SK-N-SH (cell line): Measurements from ENCODE around the gene TPO. TPM values are rescaled to one million over a fixed set of nuclear protein-coding genes. Genes with fewer than 3 reads are reported as not detected.

Experiments used
- CTCF ChIA-PET: fragments of 300-600, 350-600 bp; formaldehyde crosslinking; extraction: SDS; loops from one replicate; lab custom pipeline; 2021; lab: Yijun Ruan, JAX
- POLR2A ChIA-PET: fragments of 350-600 bp; sonication (Branson Sonifier 250); formaldehyde crosslinking; extraction: SDS; loops from one replicate; lab custom pipeline; 2020; ENCODE audit warnings: antibody characterized with exemption, inconsistent platforms; lab: Yijun Ruan, JAX
- DNase-seq: peaks from one replicate; pipeline ENCODE4 v3.0.0; 2012
- H2AFZ ChIP-seq: fragments of 200-600 bp; sonication (generic); 2 replicates; pipeline ENCODE4 v1.8.1; 2016; ENCODE audit warnings: antibody characterized with exemption, mild to moderate bottlenecking, low read depth
- H3F3A ChIP-seq: fragments of 200-600 bp; sonication (generic); replicated peaks from 2 replicates; pipeline ENCODE3; 2016; ENCODE audit warnings: antibody characterized with exemption, mild to moderate bottlenecking; ENCODE audit not compliant: insufficient read depth
- H3K27ac ChIP-seq, 2 experiments: fragments of 200-500 bp in 1 of 2; fragments of 200-600 bp in 1 of 2; sonication (Bioruptor generic) in 1 of 2; sonication (generic), shearing (Covaris generic) in 1 of 2; 2 replicates each; pipeline versions ENCODE4 v1.5.1 to v1.6.1; 2014 to 2016; ENCODE audit warnings: low read depth in 2 of 2, inconsistent platforms in 1 of 2, low read length in 1 of 2, mild to moderate bottlenecking in 1 of 2, mixed read lengths in 1 of 2
- H3K27me3 ChIP-seq: fragments of 200-600 bp; sonication (generic), shearing (Covaris generic); 2 replicates; pipeline ENCODE4 v1.6.1; 2016; ENCODE audit warnings: mixed run types; ENCODE audit not compliant: insufficient read depth
- H3K36me3 ChIP-seq, 2 experiments: fragments of 200-500 bp in 1 of 2; fragments of 200-600 bp in 1 of 2; sonication (Bioruptor generic) in 1 of 2; sonication (generic) in 1 of 2; replicated peaks in 1 of 2; 2 replicates each; pipeline versions ENCODE3 to v1.5.1; 2014 to 2016; ENCODE audit warnings: low read length in 1 of 2, mild to moderate bottlenecking in 1 of 2; ENCODE audit not compliant: insufficient read depth in 2 of 2, control insufficient read depth in 1 of 2
- H3K4me1 ChIP-seq, 2 experiments: fragments of 200-500 bp in 1 of 2; fragments of 200-600 bp in 1 of 2; sonication (Bioruptor generic) in 1 of 2; sonication (generic), shearing (Covaris generic) in 1 of 2; 2 replicates each; pipeline versions ENCODE4 v1.5.1 to v1.6.1; 2014 to 2016; ENCODE audit warnings: low read depth in 1 of 2, low read length in 1 of 2, mixed run types in 1 of 2; ENCODE audit not compliant: insufficient read depth in 2 of 2, control insufficient read depth in 1 of 2
- H3K4me2 ChIP-seq: fragments of 200-600 bp; sonication (generic), shearing (Covaris generic); 2 replicates; pipeline ENCODE4 v1.6.1; 2017; ENCODE audit warnings: mixed run types
- H3K4me3 ChIP-seq, 2 experiments: fragments of 200-500 bp in 1 of 2; fragments of 200-600 bp in 1 of 2; sonication (Bioruptor generic) in 1 of 2; sonication (generic), shearing (Covaris generic) in 1 of 2; 2 replicates each; pipeline versions ENCODE4 v1.5.1 to v1.8.1; 2014 to 2016; ENCODE audit warnings: low read depth in 2 of 2, inconsistent platforms in 1 of 2, low read length in 1 of 2, mild to moderate bottlenecking in 1 of 2, mixed read lengths in 1 of 2, moderate library complexity in 1 of 2
- H3K79me2 ChIP-seq: fragments of 200-600 bp; sonication (generic); 2 replicates; pipeline ENCODE4 v1.8.1; 2017; ENCODE audit warnings: mild to moderate bottlenecking; ENCODE audit not compliant: insufficient read depth
- H3K9ac ChIP-seq: fragments of 200-600 bp; sonication (generic); 2 replicates; pipeline ENCODE4 v1.6.1; 2017; ENCODE audit warnings: mixed run types
- H3K9me2 ChIP-seq: fragments of 200-600 bp; sonication (generic); 2 replicates; pipeline ENCODE4 v1.6.1; 2017; ENCODE audit warnings: mixed run types
- H3K9me3 ChIP-seq: fragments of 200-600 bp; sonication (generic); 2 replicates; pipeline ENCODE4 v1.6.1; 2017; ENCODE audit warnings: mixed run types, mild to moderate bottlenecking, moderate library complexity
- H4K20me1 ChIP-seq: fragments of 200-600 bp; sonication (generic); 2 replicates; pipeline ENCODE4 v1.6.1; 2017; ENCODE audit warnings: mild to moderate bottlenecking, mixed run types; ENCODE audit not compliant: insufficient read depth
- FOXJ3 ChIP-seq: sonication (generic); formaldehyde crosslinking; IDR thresholded peaks from 2 replicates; pipeline ENCODE4 v1.5.1; 2020; ENCODE audit warnings: mild to moderate bottlenecking, missing genetic modification reagents
- NRF1 ChIP-seq: IDR thresholded peaks from 2 replicates; pipeline ENCODE4 v1.6.1; 2012; ENCODE audit warnings: low read depth, mild to moderate bottlenecking, low read length
- POLR2AphosphoS5 ChIP-seq: IDR thresholded peaks from 2 replicates; pipeline ENCODE4 v1.6.1; 2012; ENCODE audit warnings: low read depth, low read length
- RFX5 ChIP-seq: IDR thresholded peaks from 2 replicates; pipeline ENCODE4 v1.6.1; 2012; ENCODE audit warnings: mild to moderate bottlenecking, improper control_type of control experiment, low read length
- SMC3 ChIP-seq: IDR thresholded peaks from 2 replicates; pipeline ENCODE4 v1.6.1; 2012; ENCODE audit warnings: low read depth, low read length, improper control_type of control experiment
- TCF12 ChIP-seq: IDR thresholded peaks from 2 replicates; pipeline ENCODE4 v1.4.0; 2012
- TEAD4 ChIP-seq: IDR thresholded peaks from 2 replicates; pipeline ENCODE4 v1.4.0; 2012; ENCODE audit warnings: mild to moderate bottlenecking, borderline replicate concordance; ENCODE audit not compliant: insufficient read depth
- ZBTB33 ChIP-seq: IDR thresholded peaks from 2 replicates; pipeline ENCODE4 v1.4.0; 2012; ENCODE audit warnings: low read depth, borderline replicate concordance
- WGBS: methylation state at CpG from one replicate; pipeline ENCODE4 v1.1.6; 2017; ENCODE audit warnings: low lambda C conversion rate; 5-methylcytosine and 5-hydroxymethylcytosine counted together
- polyA plus RNA-seq, 3 experiments: library from polyadenylated mRNA; depleted of rRNA; stranded (reverse); fragments of >200 nt; gene quantifications; 2 replicates each; pipeline ENCODE4 v1.2.3, GENCODE V29; 2012
- TF ChIP-seq, protein P1 (sequence below): IDR thresholded peaks from 2 replicates; pipeline ENCODE4 v1.6.1; 2012; ENCODE audit warnings: mild to moderate bottlenecking, low read depth, low read length, moderate library complexity
- TF ChIP-seq, protein P2 (sequence below): fragments of 150-350 bp; IDR thresholded peaks from 2 replicates; pipeline ENCODE4 v1.6.1; 2016; ENCODE audit warnings: mild to moderate bottlenecking, low read depth, low read length
- TF ChIP-seq, protein P3 (sequence below): IDR thresholded peaks from 2 replicates; pipeline ENCODE4; 2012

The TPO gene
- polyA plus RNA-seq, 1 of the 3 experiments (the other 2 are of a cell fraction), result not detected

GRCh38 chr2:1422716-1423285 lies 9.5 kb downstream of the TPO start:
- TF ChIP-seq FOXJ3 (CRISPR knock-in tag) (no peak), NRF1 (no peak), TCF12 (no peak), SMC3 (no peak), RFX5 (no peak), POLR2AphosphoS5 (no peak), ZBTB33 (no peak), TEAD4 (no peak)
- TF ChIP-seq, protein P1, sequence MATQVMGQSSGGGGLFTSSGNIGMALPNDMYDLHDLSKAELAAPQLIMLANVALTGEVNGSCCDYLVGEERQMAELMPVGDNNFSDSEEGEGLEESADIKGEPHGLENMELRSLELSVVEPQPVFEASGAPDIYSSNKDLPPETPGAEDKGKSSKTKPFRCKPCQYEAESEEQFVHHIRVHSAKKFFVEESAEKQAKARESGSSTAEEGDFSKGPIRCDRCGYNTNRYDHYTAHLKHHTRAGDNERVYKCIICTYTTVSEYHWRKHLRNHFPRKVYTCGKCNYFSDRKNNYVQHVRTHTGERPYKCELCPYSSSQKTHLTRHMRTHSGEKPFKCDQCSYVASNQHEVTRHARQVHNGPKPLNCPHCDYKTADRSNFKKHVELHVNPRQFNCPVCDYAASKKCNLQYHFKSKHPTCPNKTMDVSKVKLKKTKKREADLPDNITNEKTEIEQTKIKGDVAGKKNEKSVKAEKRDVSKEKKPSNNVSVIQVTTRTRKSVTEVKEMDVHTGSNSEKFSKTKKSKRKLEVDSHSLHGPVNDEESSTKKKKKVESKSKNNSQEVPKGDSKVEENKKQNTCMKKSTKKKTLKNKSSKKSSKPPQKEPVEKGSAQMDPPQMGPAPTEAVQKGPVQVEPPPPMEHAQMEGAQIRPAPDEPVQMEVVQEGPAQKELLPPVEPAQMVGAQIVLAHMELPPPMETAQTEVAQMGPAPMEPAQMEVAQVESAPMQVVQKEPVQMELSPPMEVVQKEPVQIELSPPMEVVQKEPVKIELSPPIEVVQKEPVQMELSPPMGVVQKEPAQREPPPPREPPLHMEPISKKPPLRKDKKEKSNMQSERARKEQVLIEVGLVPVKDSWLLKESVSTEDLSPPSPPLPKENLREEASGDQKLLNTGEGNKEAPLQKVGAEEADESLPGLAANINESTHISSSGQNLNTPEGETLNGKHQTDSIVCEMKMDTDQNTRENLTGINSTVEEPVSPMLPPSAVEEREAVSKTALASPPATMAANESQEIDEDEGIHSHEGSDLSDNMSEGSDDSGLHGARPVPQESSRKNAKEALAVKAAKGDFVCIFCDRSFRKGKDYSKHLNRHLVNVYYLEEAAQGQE, result no peak
- TF ChIP-seq, protein P2, sequence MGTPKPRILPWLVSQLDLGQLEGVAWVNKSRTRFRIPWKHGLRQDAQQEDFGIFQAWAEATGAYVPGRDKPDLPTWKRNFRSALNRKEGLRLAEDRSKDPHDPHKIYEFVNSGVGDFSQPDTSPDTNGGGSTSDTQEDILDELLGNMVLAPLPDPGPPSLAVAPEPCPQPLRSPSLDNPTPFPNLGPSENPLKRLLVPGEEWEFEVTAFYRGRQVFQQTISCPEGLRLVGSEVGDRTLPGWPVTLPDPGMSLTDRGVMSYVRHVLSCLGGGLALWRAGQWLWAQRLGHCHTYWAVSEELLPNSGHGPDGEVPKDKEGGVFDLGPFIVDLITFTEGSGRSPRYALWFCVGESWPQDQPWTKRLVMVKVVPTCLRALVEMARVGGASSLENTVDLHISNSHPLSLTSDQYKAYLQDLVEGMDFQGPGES, result no peak
- TF ChIP-seq, protein P3, sequence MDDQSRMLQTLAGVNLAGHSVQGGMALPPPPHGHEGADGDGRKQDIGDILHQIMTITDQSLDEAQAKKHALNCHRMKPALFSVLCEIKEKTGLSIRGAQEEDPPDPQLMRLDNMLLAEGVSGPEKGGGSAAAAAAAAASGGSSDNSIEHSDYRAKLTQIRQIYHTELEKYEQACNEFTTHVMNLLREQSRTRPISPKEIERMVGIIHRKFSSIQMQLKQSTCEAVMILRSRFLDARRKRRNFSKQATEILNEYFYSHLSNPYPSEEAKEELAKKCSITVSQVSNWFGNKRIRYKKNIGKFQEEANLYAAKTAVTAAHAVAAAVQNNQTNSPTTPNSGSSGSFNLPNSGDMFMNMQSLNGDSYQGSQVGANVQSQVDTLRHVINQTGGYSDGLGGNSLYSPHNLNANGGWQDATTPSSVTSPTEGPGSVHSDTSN, result no peak
- Histone ChIP-seq H3K79me2 (no peaks in the 10 kb centered on the region), H3K27ac (no peak overlapping the region), H2AFZ (no peak overlapping the region), H3K4me3 (no peak overlapping the region), H3K9ac (no peak overlapping the region), H3K4me1 (no peaks in the 10 kb centered on the region), H3K9me3 (peaks cover 4% of the 10 kb centered on the region; the same call in 1 of the 2 replicates), H3F3A (no peaks in the 10 kb centered on the region), H3K27me3 (no peaks in the 10 kb centered on the region), H4K20me1 (no peaks in the 10 kb centered on the region), H3K4me2 (no peak overlapping the region), H3K9me2 (no peaks in the 10 kb centered on the region), H3K36me3 (no peaks in the 10 kb centered on the region)
- WGBS, result 59% methylated on average over 21 of the region's 26 CpGs
- ChIA-PET CTCF (no interaction called here), POLR2A (no interaction called here)
- no peak for DNase-seq
